CD4-positive, alpha-beta T cell (primary cell): ENCODE measurements around the gene ZBTB40. TPM values are rescaled to one million over a fixed set of nuclear protein-coding genes. Genes with fewer than 3 reads are reported as not detected.

ENCODE experiments used
- ATAC-seq: fragments of 200-7000 bp; cut with Tn5 transposase; one replicate; pipeline ENCODE4 v1.10.0; 2022; ENCODE audit warnings: mild to moderate bottlenecking; ENCODE audit not compliant: poor library complexity
- CTCF ChIA-PET: fragments of 350-600 bp; sonication (Branson Sonifier 250); formaldehyde crosslinking; loops from one replicate; lab custom pipeline; 2021; ENCODE audit warnings: antibody characterized with exemption, inconsistent platforms; lab: Charles Lee
- POLR2A ChIA-PET: fragments of 350-600 bp; sonication (Branson Sonifier 250); formaldehyde crosslinking; loops from one replicate; lab custom pipeline; 2021; ENCODE audit warnings: antibody characterized with exemption, inconsistent platforms; lab: Charles Lee
- DNase-seq, 14 experiments: peaks; one replicate each; pipeline ENCODE4 v3.0.0-alpha.2; 2013 to 2020; ENCODE audit warnings: mixed read lengths in 2 of 14
- H3K27ac ChIP-seq, 2 donors: one replicate each; pipeline versions ENCODE4 v1.5.1 to v1.7.0; 2013; ENCODE audit warnings: low read length in 2 of 2, low read depth in 1 of 2, mild to moderate bottlenecking in 1 of 2
- H3K27me3 ChIP-seq, 2 experiments: 1 replicate in 1 of 2; 2 replicates in 1 of 2; pipeline versions ENCODE4 v1.6.1 to v1.7.0; 2013; ENCODE audit warnings: low read length in 2 of 2, control low read depth in 1 of 2, mild to moderate bottlenecking in 1 of 2, moderate library complexity in 1 of 2; ENCODE audit not compliant: insufficient read depth in 2 of 2, control insufficient read depth in 1 of 2
- H3K36me3 ChIP-seq: one replicate; pipeline ENCODE4 v1.6.1; 2013; ENCODE audit warnings: low read length, control low read depth; ENCODE audit not compliant: insufficient read depth
- H3K4me1 ChIP-seq: one replicate; pipeline ENCODE4 v1.6.1; 2013; ENCODE audit warnings: low read length, control low read depth; ENCODE audit not compliant: insufficient read depth
- H3K4me3 ChIP-seq: one replicate; pipeline ENCODE4 v1.5.1; 2013; ENCODE audit warnings: mild to moderate bottlenecking, low read length, moderate library complexity
- H3K9me3 ChIP-seq, 2 experiments: 1 replicate in 1 of 2; 2 replicates in 1 of 2; pipeline versions ENCODE4 v1.6.1 to v1.7.0; 2013; ENCODE audit warnings: low read length in 2 of 2, mild to moderate bottlenecking in 2 of 2, control low read depth in 1 of 2, moderate library complexity in 1 of 2; ENCODE audit not compliant: control insufficient read depth in 1 of 2, insufficient read depth in 1 of 2
- H3K27ac Mint-ChIP-seq: one replicate; pipeline ENCODE4 v1.8.0; 2020; ENCODE audit warnings: mixed read lengths
- H3K27me3 Mint-ChIP-seq: one replicate; pipeline ENCODE4 v1.8.0; 2021; ENCODE audit warnings: mixed read lengths
- H3K36me3 Mint-ChIP-seq: one replicate; pipeline ENCODE4 v1.8.0; 2021; ENCODE audit warnings: low read depth, mixed read lengths
- H3K4me1 Mint-ChIP-seq: one replicate; pipeline ENCODE4 v1.8.0; 2021; ENCODE audit warnings: low read depth, mixed read lengths
- H3K4me3 Mint-ChIP-seq: one replicate; pipeline ENCODE4 v1.8.0; 2020; ENCODE audit warnings: mild to moderate bottlenecking, mixed read lengths
- H3K9me3 Mint-ChIP-seq: one replicate; pipeline ENCODE4 v1.8.0; 2020; ENCODE audit warnings: mixed read lengths
- CTCF ChIP-seq: fragments of 200-600 bp; IDR thresholded peaks from one replicate; pipeline ENCODE4 v1.8.0; 2022; ENCODE audit warnings: antibody characterized with exemption, mild to moderate bottlenecking
- intact Hi-C, 2 experiments: fragments of 100-400 bp; cut with DNase I in 1 of 2; cut with micrococcal nuclease in 1 of 2; formaldehyde crosslinking; loops; one replicate each; pipeline versions ENCODE4 v1.15.1 to v1.9.0; 2023 to 2025; cut with DNase I, micrococcal nuclease
- total RNA-seq, 174 experiments: library from RNA in 2 of 174; stranded (reverse) in 2 of 174; gene quantifications; one replicate each; pipeline ENCODE4 v1.2.3 and lab custom pipeline; 2021 to 2026

ZBTB40 gene
- total RNA-seq, 2 experiments from 2014 or later, result 28.4 to 30.6 TPM

- H3K9me3 ChIP-seq, result no peaks in the 10 kb centered on the region
- no peak overlapping the region for H3K27ac Mint-ChIP-seq
- ChIA-PET CTCF (interaction anchor here (0.8 kb wide), 2 partner anchors 14 to 318 kb away, joined by 3 read pairs; no protein-coding TSS in a partner anchor), POLR2A (no interaction called here)
- no peak overlapping the region for H3K27ac ChIP-seq
- no peaks in the 10 kb centered on the region for H3K36me3 Mint-ChIP-seq
- no peak overlapping the region for H3K4me3 Mint-ChIP-seq
- peaks cover 13 to 33% of the 10 kb centered on the region in 2 experiments for H3K27me3 ChIP-seq
- peaks cover 4% of the 10 kb centered on the region for H3K4me1 Mint-ChIP-seq
- peaks cover 60% of the 10 kb centered on the region for H3K27me3 Mint-ChIP-seq
- H3K9me3 Mint-ChIP-seq, result no peaks in the 10 kb centered on the region
- TF ChIP-seq CTCF, result peak; percentile 68
- H3K4me1 ChIP-seq, result peaks cover 7% of the 10 kb centered on the region
- DNase-seq (peak; percentile 53 to 83 (median 64)), ATAC-seq (peak; percentile 90)
- no peaks in the 10 kb centered on the region for H3K36me3 ChIP-seq
- H3K4me3 ChIP-seq, result no peak overlapping the region
- intact Hi-C loops, result loop anchor here (1.0 to 10.0 kb wide), 3 partner anchors 284 to 312 kb away; no protein-coding TSS in a partner anchor
Observed at GRCh38 chr1:22416555-22417454, 34.8 kb upstream of the ZBTB40 start.

- POLR2A ChIA-PET, result no interaction called here
- CTCF ChIA-PET, result no interaction called here
Observed at GRCh38 chr1:22417466-22417865, 34.2 kb upstream of the ZBTB40 start.

GRCh38 chr1:22418312-22418711 is 33.3 kb upstream of the ZBTB40 start:
- H3K27me3 Mint-ChIP-seq, result peaks cover 65% of the 10 kb centered on the region
- TF ChIP-seq CTCF, result no peak
- no peak for DNase-seq

More at GRCh38 chr1:22417466-22417865, 34.2 kb upstream of the ZBTB40 start:
- H3K27ac ChIP-seq, result no peak overlapping the region
- DNase-seq, result no peak
- no peak overlapping the region for H3K4me3 ChIP-seq
- peaks cover 13 to 33% of the 10 kb centered on the region in 2 experiments for H3K27me3 ChIP-seq
- H3K36me3 ChIP-seq, result no peaks in the 10 kb centered on the region
- no peaks in the 10 kb centered on the region for H3K9me3 ChIP-seq
- intact Hi-C loops, result loop anchor here in 1 of 2 experiments (2.0 to 10.0 kb wide), 2 partner anchors 285 to 313 kb away; no protein-coding TSS in a partner anchor
- peaks cover 4% of the 10 kb centered on the region for H3K4me1 Mint-ChIP-seq
- peaks cover 65% of the 10 kb centered on the region for H3K27me3 Mint-ChIP-seq
- no peak overlapping the region for H3K27ac Mint-ChIP-seq
- H3K4me3 Mint-ChIP-seq, result no peak overlapping the region
- H3K4me1 ChIP-seq, result peaks cover 7% of the 10 kb centered on the region
- no peak for ATAC-seq
- no peak for TF ChIP-seq CTCF
- H3K9me3 Mint-ChIP-seq, result no peaks in the 10 kb centered on the region
- H3K36me3 Mint-ChIP-seq, result no peaks in the 10 kb centered on the region

More at GRCh38 chr1:22418312-22418711, 33.3 kb upstream of the ZBTB40 start:
- Histone ChIP-seq H3K9me3 (no peaks in the 10 kb centered on the region), H3K27me3 (peaks cover 13 to 33% of the 10 kb centered on the region in 2 experiments), H3K27ac (no peak overlapping the region), H3K36me3 (no peaks in the 10 kb centered on the region), H3K4me3 (no peak overlapping the region), H3K4me1 (peaks cover 7% of the 10 kb centered on the region)
- H3K4me1 Mint-ChIP-seq, result peaks cover 4% of the 10 kb centered on the region
- intact Hi-C loops, result loop anchor here in 1 of 2 experiments (10.0 kb wide), 1 partner anchor 314 kb away; no protein-coding TSS in a partner anchor
- H3K9me3 Mint-ChIP-seq, result no peaks in the 10 kb centered on the region
- CTCF ChIA-PET, result no interaction called here
- H3K4me3 Mint-ChIP-seq, result no peak overlapping the region
- no peak overlapping the region for H3K27ac Mint-ChIP-seq
- ATAC-seq, result no peak
- POLR2A ChIA-PET, result no interaction called here
- no peaks in the 10 kb centered on the region for H3K36me3 Mint-ChIP-seq
